GM19035 (cell line): ENCODE measurements around the gene PTRH2.

Experiments
- ATAC-seq: cut with Tn5 transposase; IDR thresholded peaks from one replicate; pipeline ENCODE4 v1.9.1; 2021; ENCODE audit not compliant: unreplicated experiment

The PTRH2 gene

DNA sequence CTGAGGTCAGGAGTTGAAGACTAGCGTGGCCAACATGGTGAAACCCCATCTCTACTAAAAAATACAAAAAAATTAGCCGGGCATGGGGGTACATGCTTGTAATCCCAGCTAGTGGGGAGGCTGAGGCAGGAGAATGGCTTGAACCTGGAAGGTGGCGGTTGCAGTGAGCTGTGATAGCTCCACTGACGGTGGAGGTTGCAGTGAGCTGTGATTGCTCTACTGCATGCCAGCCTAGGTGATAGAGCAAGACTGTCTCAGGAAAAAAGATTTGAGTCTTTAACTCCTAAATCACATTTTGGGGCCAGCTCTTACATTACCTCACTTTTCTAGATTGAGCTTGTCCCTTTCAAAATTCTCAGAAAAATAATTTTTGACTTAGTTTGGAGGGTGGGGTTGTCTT is 15.4 kb upstream of the PTRH2 start:
- no peak for ATAC-seq

DNA sequence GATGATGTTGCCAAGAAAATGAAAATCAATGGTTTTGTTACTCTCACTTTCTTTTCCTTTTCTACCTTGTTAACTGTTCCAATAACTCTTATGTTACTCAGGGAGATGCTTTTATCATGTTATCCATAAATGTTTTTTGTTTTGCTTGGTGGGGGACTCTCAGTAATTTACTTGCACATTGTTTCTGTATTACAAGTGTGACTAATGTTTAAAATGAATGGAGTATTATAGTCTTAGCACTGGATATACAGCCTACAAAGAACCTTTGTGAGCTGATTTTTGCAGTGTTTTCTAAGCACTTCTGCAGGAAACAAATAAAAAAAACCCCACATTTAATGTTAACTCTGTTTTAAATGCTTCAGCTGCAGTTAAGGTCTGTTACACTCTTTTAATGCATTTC is 12.3 kb upstream of the PTRH2 start:
- no peak for ATAC-seq

DNA sequence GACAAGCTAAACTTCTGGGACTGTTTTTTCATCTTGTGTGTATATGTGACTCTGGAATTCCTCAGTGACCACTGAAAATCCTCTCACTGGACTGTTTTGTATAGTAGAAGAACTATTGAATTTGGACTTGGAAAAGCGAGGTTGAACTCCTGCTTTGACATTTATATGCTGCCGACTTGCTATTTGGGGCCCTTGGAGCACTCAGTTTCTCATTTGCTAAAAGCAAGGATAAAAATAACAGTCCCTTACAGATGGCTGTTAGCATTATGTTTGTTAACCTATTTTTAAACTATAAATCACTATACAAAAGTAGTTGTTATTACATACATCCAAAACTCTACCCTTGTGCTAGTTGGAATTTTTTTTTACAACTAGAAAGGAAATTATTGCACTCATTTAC is 9.2 kb upstream of the PTRH2 start:
- no peak for ATAC-seq

DNA sequence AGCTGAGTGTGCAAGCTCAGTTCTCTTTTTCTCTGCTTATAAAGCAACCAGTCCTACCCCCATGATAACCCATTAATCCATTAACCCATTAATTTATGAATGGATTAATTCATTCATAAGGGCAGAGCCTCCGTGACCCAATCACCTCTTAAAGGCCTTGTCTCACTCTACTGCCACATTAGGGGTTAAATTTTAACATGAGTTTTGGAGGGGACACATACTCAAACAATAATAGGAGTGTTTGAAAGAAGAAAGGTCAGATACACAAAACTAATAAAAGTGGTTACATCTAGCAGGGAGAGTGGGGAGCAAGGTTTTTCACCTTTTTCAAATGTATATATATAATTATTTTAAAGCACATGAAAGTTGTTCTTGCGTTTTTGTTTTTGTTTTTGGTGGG is 7.0 kb upstream of the PTRH2 start:
- ATAC-seq: no peak

- no peak for ATAC-seq
These were observed 5.6 kb upstream of the PTRH2 start for GRCh38 chr17:59712862-59713261.

DNA sequence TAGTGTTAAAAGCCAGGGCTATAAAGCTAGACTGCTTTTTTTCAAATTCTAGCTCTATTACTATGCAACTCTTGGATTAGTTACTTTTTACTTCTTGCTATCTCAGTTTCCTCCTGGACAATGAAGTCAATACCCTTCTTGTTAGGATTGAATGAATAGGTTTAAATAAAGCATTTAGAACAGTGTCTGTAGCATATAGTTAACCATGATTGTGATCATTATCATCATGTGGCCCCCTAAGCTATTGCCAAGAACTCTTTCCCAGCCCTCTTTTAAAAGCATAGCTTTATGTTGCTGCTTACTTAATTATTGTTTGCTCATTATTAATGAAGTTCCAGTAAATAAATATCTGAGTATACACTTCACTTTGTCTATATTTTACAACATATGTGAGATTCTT is 4.7 kb upstream of the PTRH2 start:
- no peak for ATAC-seq

DNA sequence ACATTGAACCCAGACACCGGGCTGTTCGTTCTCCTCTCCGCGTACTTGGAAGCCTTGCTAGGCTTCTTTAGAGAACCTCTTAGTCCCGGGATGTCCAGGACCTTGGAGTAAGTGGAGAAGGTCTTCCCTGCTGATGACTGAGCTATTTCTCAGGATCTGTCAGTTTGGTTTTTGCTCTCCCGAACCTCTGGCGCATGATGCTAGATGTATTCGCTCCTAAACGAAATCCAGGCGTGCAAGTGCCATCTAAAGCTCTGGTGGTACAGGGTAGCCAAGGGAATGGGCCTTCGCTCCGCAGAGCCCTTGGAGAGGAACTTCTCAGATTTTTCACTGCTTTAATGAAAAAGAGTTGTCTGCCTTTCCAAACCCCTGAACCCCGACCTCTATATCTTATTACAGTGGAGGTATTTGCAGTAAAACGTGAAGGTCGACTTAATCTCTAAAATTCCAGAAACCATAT is 771 bp upstream of the PTRH2 start:
- ATAC-seq: no peak

- ATAC-seq: no peak
These were observed 4.9 kb downstream of the PTRH2 start for GRCh38 chr17:59702304-59702703.

GRCh38 chr17:59699786-59700185 is 7.4 kb downstream of the PTRH2 start:
- no peak for ATAC-seq

- ATAC-seq: no peak
These were observed 8.0 kb downstream of the PTRH2 start for GRCh38 chr17:59699218-59699617.

GRCh38 chr17:59698143-59698542 is 9.1 kb downstream of the PTRH2 start:
- no peak for ATAC-seq

DNA sequence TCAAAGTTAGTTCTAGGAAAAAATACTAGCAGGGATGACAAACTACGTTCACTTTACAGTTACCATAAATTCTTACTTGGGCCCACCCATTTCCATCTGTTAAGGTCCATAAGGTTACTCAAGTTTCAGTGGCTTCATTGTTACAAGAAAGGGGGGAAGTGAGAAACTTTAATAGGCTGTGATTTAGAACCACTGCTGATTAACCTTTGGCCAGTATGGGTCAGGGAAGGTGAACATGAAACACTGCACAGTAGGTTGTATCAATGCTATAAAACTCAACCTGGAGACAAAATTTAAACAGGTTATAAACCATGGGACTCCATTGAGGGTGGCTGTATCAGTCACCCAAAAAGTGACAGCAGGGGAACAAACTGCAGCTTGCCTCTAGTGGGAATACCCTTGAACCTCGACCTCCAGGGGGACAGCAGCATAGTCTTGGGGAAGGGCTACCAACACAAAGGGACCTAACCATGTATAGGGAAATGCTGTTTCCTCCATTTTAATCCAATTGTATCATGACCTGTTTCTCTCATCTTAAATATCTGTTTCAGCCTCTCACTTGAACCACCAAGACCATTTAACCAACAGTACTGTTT is 10.4 kb downstream of the PTRH2 start:
- ATAC-seq: no peak

DNA sequence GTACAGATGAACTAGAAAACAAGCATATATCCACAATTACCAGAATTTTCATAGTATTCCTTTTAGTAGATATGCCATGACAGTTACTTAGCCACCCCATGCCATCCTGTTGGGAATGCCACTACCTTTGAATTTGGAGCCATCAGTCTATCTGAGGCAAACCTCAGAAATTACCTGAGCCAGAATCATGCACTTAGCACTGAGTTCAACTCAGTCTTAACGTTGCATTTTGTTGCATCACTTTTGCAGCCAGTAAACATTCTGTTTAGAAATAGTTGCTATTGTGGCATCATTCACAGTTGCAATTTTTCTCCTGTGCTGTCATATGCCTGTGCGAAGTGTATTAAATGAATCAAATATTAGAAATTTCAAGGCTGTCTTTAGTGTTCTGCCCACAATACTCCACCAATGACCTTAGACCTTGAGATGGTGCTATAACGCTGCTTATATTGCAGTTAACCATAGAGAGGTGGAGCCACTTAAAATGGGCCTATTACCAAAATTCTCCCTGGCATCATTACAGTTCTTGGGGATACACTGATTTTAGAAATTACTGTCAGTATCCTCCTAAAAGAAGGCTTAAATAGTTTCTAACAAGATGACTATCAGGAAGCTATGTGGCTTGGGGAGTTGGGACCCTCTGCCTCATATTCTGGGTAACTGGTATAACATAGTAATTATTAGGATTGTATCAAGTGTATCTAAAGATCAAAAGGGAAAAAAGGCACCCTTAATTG is 11.1 kb downstream of the PTRH2 start:
- ATAC-seq: no peak

- ATAC-seq: no peak
These were observed 12.9 kb downstream of the PTRH2 start for GRCh38 chr17:59694344-59694743.

- ATAC-seq: no peak
These were observed 13.6 kb downstream of the PTRH2 start for GRCh38 chr17:59693582-59693981.

DNA sequence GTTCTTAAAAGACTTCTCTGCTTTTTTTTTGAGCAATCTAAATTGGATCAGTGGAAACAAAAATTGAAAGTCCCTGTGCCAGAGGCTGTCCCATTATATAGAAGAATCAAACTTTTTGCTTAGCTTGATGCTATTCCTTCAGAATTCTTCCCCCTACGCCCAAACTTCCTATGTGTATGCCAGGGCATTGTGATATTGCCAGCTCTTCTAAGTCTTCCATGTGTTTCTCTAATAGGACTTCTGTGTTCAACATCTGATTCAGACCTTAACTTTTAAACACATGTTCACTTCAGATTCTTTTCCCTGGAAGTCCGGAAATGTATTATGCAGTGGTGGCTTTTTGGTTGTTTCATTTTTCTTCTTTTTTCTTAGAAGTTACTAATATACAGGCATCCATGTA is 18.7 kb downstream of the PTRH2 start:
- no peak for ATAC-seq

DNA sequence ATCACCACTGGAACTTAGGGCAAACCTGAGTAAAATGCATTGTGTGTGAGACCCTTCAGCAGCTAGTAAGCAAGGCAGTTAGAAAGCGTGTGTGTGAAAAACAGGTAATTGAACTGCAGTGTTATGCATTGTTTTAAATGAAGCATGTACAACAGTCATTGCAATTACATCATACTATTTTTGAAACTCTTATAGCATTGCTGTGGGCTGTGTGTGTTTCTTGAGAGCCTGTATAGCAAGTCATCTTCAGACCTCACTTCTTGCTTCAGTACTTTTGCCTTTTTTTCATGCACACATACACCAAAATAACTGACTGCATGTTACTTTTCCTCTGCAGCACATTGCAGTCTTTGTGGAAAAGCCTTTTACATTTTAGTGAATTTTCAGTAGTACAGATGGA is 19.2 kb downstream of the PTRH2 start:
- ATAC-seq: no peak

- ATAC-seq: no peak
These were observed 22.3 kb downstream of the PTRH2 start for GRCh38 chr17:59684967-59685366.

DNA sequence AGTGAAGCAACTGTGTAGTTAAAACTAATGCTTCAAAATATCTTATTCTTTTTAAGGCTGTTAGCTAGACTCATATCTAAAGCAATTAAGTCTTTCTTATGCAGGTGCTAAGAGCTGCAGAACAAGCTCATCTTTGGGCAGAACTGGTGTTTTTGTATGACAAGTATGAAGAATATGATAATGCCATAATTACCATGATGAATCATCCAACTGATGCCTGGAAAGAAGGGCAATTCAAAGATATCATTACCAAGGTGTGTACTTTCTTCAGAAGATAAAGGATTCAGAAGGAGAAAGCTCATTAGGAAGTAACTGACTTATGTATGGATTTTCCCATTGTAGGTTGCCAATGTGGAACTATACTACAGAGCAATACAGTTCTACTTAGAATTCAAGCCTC is 23.9 kb downstream of the PTRH2 start:
- no peak for ATAC-seq

DNA sequence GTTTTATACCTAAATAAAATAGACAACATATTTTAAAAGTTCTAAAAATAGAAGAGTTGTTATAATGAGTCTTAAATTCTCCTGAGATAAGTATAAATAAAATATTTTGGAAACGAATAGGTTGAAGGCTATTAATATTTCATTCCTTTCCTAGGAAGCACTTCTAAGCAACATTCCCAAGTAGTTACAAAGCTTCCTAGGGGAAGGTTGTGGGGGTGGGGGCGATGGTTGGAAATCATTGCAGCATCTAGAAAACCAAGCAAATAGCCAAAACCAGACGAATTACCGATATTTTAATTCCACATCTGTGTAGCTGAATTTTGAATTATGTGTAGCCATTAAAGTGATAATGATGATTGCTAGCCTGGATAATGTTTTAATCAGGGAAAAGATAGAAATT is 26.9 kb downstream of the PTRH2 start:
- no peak for ATAC-seq

GRCh38 chr17:59678918-59679317 is 28.3 kb downstream of the PTRH2 start:
- no peak for ATAC-seq

DNA sequence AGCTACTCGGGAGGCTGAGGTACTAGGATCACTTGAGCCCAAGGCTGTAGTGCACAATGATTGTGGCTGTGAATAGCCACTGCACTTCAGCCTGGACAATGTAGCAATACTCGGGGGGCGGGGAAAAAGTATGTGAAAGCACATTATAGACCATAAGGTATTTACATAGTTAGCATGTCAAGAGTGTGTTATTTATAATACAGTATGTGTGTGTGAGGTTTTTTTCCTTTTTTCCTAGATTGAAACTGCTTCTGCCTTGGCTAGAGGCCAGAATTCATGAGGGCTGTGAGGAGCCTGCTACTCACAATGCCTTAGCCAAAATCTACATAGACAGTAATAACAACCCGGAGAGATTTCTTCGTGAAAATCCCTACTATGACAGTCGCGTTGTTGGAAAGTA is 30.5 kb downstream of the PTRH2 start:
- no peak for ATAC-seq

DNA sequence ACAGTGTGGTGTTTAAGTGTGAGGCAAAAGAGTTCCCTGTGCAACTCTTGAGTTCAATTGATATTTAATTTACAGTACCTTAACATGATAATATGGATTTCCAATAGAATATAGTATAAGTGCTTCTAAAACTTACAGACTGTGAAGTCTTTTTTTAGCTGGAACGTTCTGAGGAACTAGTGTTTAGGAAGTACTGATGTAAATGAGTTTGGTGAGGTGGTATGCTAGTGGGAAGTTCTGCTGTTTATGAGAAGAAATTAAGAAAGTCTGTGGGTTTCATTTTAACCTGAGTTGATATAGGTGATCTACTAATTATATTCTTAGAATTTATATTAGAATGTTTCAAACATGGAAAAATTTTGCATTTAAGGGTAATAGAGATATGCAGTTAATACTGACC is 32.0 kb downstream of the PTRH2 start:
- no peak for ATAC-seq
